H1 (cell line): Measurements from ENCODE around the gene CHST8. TPM values are rescaled to one million over a fixed set of nuclear protein-coding genes. Genes with fewer than 3 reads are reported as not detected.

ENCODE experiments used
- CTCF ChIA-PET: fragments of 300-600 bp; sonication (Branson Sonifier 250); formaldehyde crosslinking; loops from one replicate; lab custom pipeline; 2021; ENCODE audit not compliant: partially characterized antibody; lab: Charles Lee
- POLR2A ChIA-PET: fragments of 300-600 bp; sonication (Branson Sonifier 250); formaldehyde crosslinking; loops from one replicate; lab custom pipeline; 2021; ENCODE audit warnings: inconsistent platforms; ENCODE audit not compliant: partially characterized antibody; lab: Charles Lee
- DNase-seq, 2 experiments: peaks; one replicate each; pipeline versions ENCODE4 v3.0.0 to v3.0.0-alpha.2; 2010 to 2022; ENCODE audit warnings: low spot score in 2 of 2, low read depth in 1 of 2, mixed read lengths in 1 of 2
- FAIRE-seq: peaks from 2 replicates; lab custom pipeline; 2011; peaks lifted over from hg19 to GRCh38; lab: Jason Lieb, UNC
- H2AFZ ChIP-seq: 2 replicates; pipeline ENCODE4 v1.8.1; 2012; ENCODE audit warnings: low read length, inconsistent platforms
- H2AK5ac ChIP-seq: 2 replicates; pipeline ENCODE4 v1.6.1; 2013; ENCODE audit warnings: low read depth, low read length
- H2BK120ac ChIP-seq: replicated peaks from 2 replicates; pipeline ENCODE3; 2013; ENCODE audit warnings: low read depth, low read length, inconsistent platforms
- H2BK12ac ChIP-seq: 2 replicates; pipeline ENCODE4 v1.6.1; 2013; ENCODE audit warnings: low read depth, low read length
- H2BK15ac ChIP-seq: 2 replicates; pipeline ENCODE4 v1.6.1; 2013; ENCODE audit warnings: low read length
- H2BK20ac ChIP-seq: 2 replicates; pipeline ENCODE4 v1.6.1; 2013; ENCODE audit warnings: low read length
- H2BK5ac ChIP-seq: 2 replicates; pipeline ENCODE4 v1.6.1; 2013; ENCODE audit warnings: low read depth, low read length
- H3K14ac ChIP-seq: 2 replicates; pipeline ENCODE4 v1.6.1; 2013; ENCODE audit warnings: inconsistent platforms; ENCODE audit not compliant: insufficient read length
- H3K18ac ChIP-seq: 2 replicates; pipeline ENCODE4 v1.6.1; 2013; ENCODE audit warnings: low read length; ENCODE audit errors: extremely low read depth
- H3K23ac ChIP-seq: 2 replicates; pipeline ENCODE4 v1.6.1; 2013; ENCODE audit warnings: inconsistent platforms; ENCODE audit not compliant: insufficient read length
- H3K23me2 ChIP-seq: 2 replicates; pipeline ENCODE4 v1.6.1; 2013; ENCODE audit warnings: low read depth, low read length
- H3K27ac ChIP-seq: 2 replicates; pipeline ENCODE4 v1.6.1; 2011; ENCODE audit warnings: low read depth, low read length, inconsistent platforms
- H3K27me3 ChIP-seq, 4 experiments: replicated peaks in 1 of 4; 1 replicate in 1 of 4; 2 replicates in 3 of 4; pipeline versions ENCODE4 v1.6.1 to v1.8.1; 2011 to 2013; ENCODE audit warnings: low read length in 3 of 4, mild to moderate bottlenecking in 3 of 4, inconsistent platforms in 2 of 4, mixed read lengths in 2 of 4, moderate library complexity in 1 of 4; ENCODE audit not compliant: control insufficient read depth in 3 of 4, insufficient read depth in 3 of 4; ENCODE audit errors: extremely low read depth in 1 of 4
- H3K36me3 ChIP-seq, 4 experiments: 2 replicates each; pipeline versions ENCODE4 v1.6.1 to v1.8.1; 2011 to 2013; ENCODE audit warnings: mild to moderate bottlenecking in 4 of 4, low read length in 3 of 4, moderate library complexity in 2 of 4, control low read depth in 1 of 4, inconsistent platforms in 1 of 4; ENCODE audit not compliant: insufficient read depth in 4 of 4, control insufficient read depth in 2 of 4
- H3K4ac ChIP-seq: replicated peaks from 2 replicates; pipeline ENCODE3; 2013; ENCODE audit warnings: low read length, low read depth, mixed read lengths, inconsistent platforms; ENCODE audit not compliant: insufficient read length
- H3K4me1 ChIP-seq, 4 experiments: replicated peaks in 1 of 4; 1 replicate in 1 of 4; 2 replicates in 3 of 4; pipeline versions ENCODE4 v1.6.1 to v1.8.1; 2011 to 2013; ENCODE audit warnings: low read length in 3 of 4, inconsistent platforms in 2 of 4, mixed read lengths in 1 of 4; ENCODE audit not compliant: insufficient read depth in 4 of 4, control insufficient read depth in 3 of 4
- H3K4me2 ChIP-seq, 2 experiments: 2 replicates each; pipeline versions ENCODE4 v1.6.1 to v1.8.1; 2011 to 2013; ENCODE audit warnings: low read depth in 2 of 2, low read length in 2 of 2, control low read depth in 1 of 2, inconsistent platforms in 1 of 2, mild to moderate bottlenecking in 1 of 2; ENCODE audit not compliant: insufficient read depth in 1 of 2
- H3K4me3 ChIP-seq, 4 experiments: fragments of 200-600, 300-600 bp in 1 of 4; sonication (generic), shearing (Covaris generic), sonication (Bioruptor Twin) in 1 of 4; 2 replicates each; pipeline versions ENCODE4 v1.5.1 to v1.8.1; 2011 to 2016; ENCODE audit warnings: low read length in 4 of 4, low read depth in 3 of 4, control low read depth in 2 of 4, inconsistent platforms in 2 of 4, mild to moderate bottlenecking in 2 of 4, mixed read lengths in 1 of 4, moderate library complexity in 1 of 4; ENCODE audit not compliant: insufficient read depth in 2 of 4; ENCODE audit errors: extremely low read depth in 1 of 4
- H3K56ac ChIP-seq: replicated peaks from 2 replicates; pipeline ENCODE3; 2013; ENCODE audit warnings: low read depth, mild to moderate bottlenecking, mixed read lengths, low read length, inconsistent platforms; ENCODE audit not compliant: insufficient read length
- H3K79me1 ChIP-seq: 2 replicates; pipeline ENCODE4 v1.6.1; 2013; ENCODE audit warnings: low read depth, low read length, control low read depth
- H3K79me2 ChIP-seq, 2 experiments: 2 replicates each; pipeline versions ENCODE4 v1.6.1 to v1.8.1; 2012 to 2013; ENCODE audit warnings: low read length in 2 of 2, mild to moderate bottlenecking in 2 of 2, inconsistent platforms in 1 of 2; ENCODE audit not compliant: insufficient read depth in 2 of 2, control insufficient read depth in 1 of 2
- H3K9ac ChIP-seq, 4 experiments: replicated peaks in 1 of 4; 1 replicate in 1 of 4; 2 replicates in 3 of 4; pipeline versions ENCODE4 v1.6.1 to v1.8.1; 2011 to 2013; ENCODE audit warnings: low read depth in 3 of 4, low read length in 3 of 4, control low read depth in 2 of 4, mild to moderate bottlenecking in 2 of 4, moderate library complexity in 2 of 4, inconsistent platforms in 1 of 4; ENCODE audit errors: extremely low read depth in 1 of 4
- H3K9me3 ChIP-seq, 2 experiments: 2 replicates each; pipeline versions ENCODE4 v1.6.1 to v1.8.1; 2012 to 2013; ENCODE audit warnings: mild to moderate bottlenecking in 2 of 2, moderate library complexity in 2 of 2, control low read depth in 1 of 2, inconsistent platforms in 1 of 2, low read depth in 1 of 2, low read length in 1 of 2, mixed read lengths in 1 of 2; ENCODE audit not compliant: insufficient read depth in 2 of 2
- H4K20me1 ChIP-seq, 2 experiments: replicated peaks in 1 of 2; 2 replicates each; pipeline versions ENCODE3 to v1.8.1; 2011 to 2013; ENCODE audit warnings: inconsistent platforms in 2 of 2, low read length in 2 of 2, mild to moderate bottlenecking in 1 of 2; ENCODE audit not compliant: insufficient read depth in 2 of 2, control insufficient read depth in 1 of 2
- H4K5ac ChIP-seq: 2 replicates; pipeline ENCODE4 v1.6.1; 2013; ENCODE audit warnings: low read length, low read depth, mixed read lengths, inconsistent platforms; ENCODE audit not compliant: insufficient read length
- H4K8ac ChIP-seq: 2 replicates; pipeline ENCODE4 v1.8.0; 2013; ENCODE audit warnings: mild to moderate bottlenecking, moderate library complexity, low read length, inconsistent platforms; ENCODE audit not compliant: insufficient read depth; ENCODE audit errors: extremely low read depth
- H4K91ac ChIP-seq: replicated peaks from 2 replicates; pipeline ENCODE3; 2013; ENCODE audit warnings: low read length, mixed read lengths, inconsistent platforms; ENCODE audit not compliant: insufficient read length
- CREB1 ChIP-seq: IDR thresholded peaks from 2 replicates; pipeline ENCODE4 v1.6.1; 2012; ENCODE audit warnings: inconsistent platforms
- GABPA ChIP-seq: IDR thresholded peaks from 2 replicates; pipeline ENCODE4 v1.6.1; 2011; ENCODE audit warnings: mild to moderate bottlenecking, low read length, moderate library complexity, borderline replicate concordance; ENCODE audit not compliant: insufficient read depth
- HDAC2 ChIP-seq, 2 experiments: fragments of 300-600 bp in 1 of 2; sonication (generic) in 1 of 2; IDR thresholded peaks; 2 replicates each; pipeline ENCODE4 v1.6.1; 2011 to 2012; ENCODE audit warnings: low read depth in 2 of 2, low read length in 2 of 2, mild to moderate bottlenecking in 2 of 2, moderate library complexity in 2 of 2, borderline replicate concordance in 1 of 2, inconsistent platforms in 1 of 2
- RBBP5 ChIP-seq: IDR thresholded peaks from 2 replicates; pipeline ENCODE4 v1.7.1; 2012; ENCODE audit warnings: low read depth, mild to moderate bottlenecking, inconsistent platforms, low read length, moderate library complexity, borderline replicate concordance
- SIN3A ChIP-seq, 2 experiments: IDR thresholded peaks in 1 of 2; conservative IDR thresholded peaks in 1 of 2; 2 replicates each; pipeline ENCODE4 v1.6.1; 2011 to 2012; ENCODE audit warnings: low read length in 2 of 2, improper control_type of control experiment in 1 of 2, low read depth in 1 of 2, mild to moderate bottlenecking in 1 of 2
- TAF7 ChIP-seq: optimal IDR thresholded peaks from 2 replicates; pipeline ENCODE3; 2011; ENCODE audit warnings: low read depth, mild to moderate bottlenecking, inconsistent platforms, low read length, moderate library complexity, borderline replicate concordance
- WGBS, 2 experiments: shearing (Covaris generic) in 1 of 2; methylation state at CpG; one replicate each; pipeline versions ENCODE4 v1.1.6 to v1.1.7; 2013 to 2015; ENCODE audit warnings: low lambda C conversion rate in 2 of 2, mixed read lengths in 2 of 2, inconsistent platforms in 1 of 2, low coverage in 1 of 2, missing lambda C conversion rate in 1 of 2; ENCODE audit not compliant: insufficient replicate concordance in 2 of 2, insufficient coverage in 1 of 2, insufficient read length in 1 of 2; ENCODE audit errors: extremely low coverage in 1 of 2, missing lambda C conversion rate in 1 of 2; 5-methylcytosine and 5-hydroxymethylcytosine counted together
- polyA plus RNA-seq, 7 experiments: library from polyadenylated mRNA; depleted of rRNA in 3 of 7; stranded (reverse) in 5 of 7; unstranded in 2 of 7; fragments of >200 nt in 5 of 7; fragments of 200-250 nt in 2 of 7; gene quantifications; 1 replicate in 5 of 7; 2 replicates in 1 of 7; 4 replicates in 1 of 7; pipeline versions ENCODE4 v1.2.1 to v1.2.3, GENCODE V29; 2011 to 2013; ENCODE audit warnings: missing spikeins in 2 of 7, mixed read lengths in 2 of 7
- total RNA-seq: library from RNA; stranded (reverse); fragmentation: NEBNext Ultra II Directional; extraction: Animal tissue kit (Norgen Biotek cat#: 25700); gene quantifications from 2 replicates; pipeline ENCODE4 v1.2.1, GENCODE V29; 2021

Gene CHST8
- total and polyA plus RNA-seq, 2 of the 8 experiments (the other 6 are each of a cell fraction or from before 2014, with no cell fraction given), result 10.8 to 28.2 TPM

- Histone ChIP-seq H3K23ac (no peak overlapping the region), H2BK15ac (no peak overlapping the region), H3K36me3 (no peaks in the 10 kb centered on the region), H3K27ac (no peak overlapping the region), H3K79me1 (no peaks in the 10 kb centered on the region; the same call in 1 of the 2 replicates), H3K79me2 (no peaks in the 10 kb centered on the region), H3K23me2 (no peaks in the 10 kb centered on the region), H4K20me1 (peaks cover 5 to 13% of the 10 kb centered on the region in 2 experiments), H3K4ac (no peak overlapping the region), H3K4me3 (no peak overlapping the region), H3K9ac (no peak overlapping the region), H3K14ac (no peak overlapping the region), H2BK120ac (no peak overlapping the region), H4K91ac (no peak overlapping the region), H2AK5ac (no peak overlapping the region), H3K18ac (no peak overlapping the region), H4K5ac (no peak overlapping the region), H2BK20ac (no peak overlapping the region), H3K9me3 (no peaks in the 10 kb centered on the region), H2BK5ac (no peak overlapping the region), H4K8ac (no peak overlapping the region)
- peak; percentile 21 to 84 for DNase-seq
- POLR2A ChIA-PET, result interaction anchor here (1.4 to 1.8 kb wide), 2 partner anchors 10 to 14 kb away, joined by 5 read pairs; no protein-coding TSS in a partner anchor
- no peak for TF ChIP-seq RBBP5
- TF ChIP-seq HDAC2 (IDR thresholded peaks at IDR 0.05; ENCODE audit: borderline replicate concordance in 1 of 2, low read depth in 2 of 2, low read length in 2 of 2), result 0 out of 4 replicates have a peak, but pooled peaks of 1 of the 2 experiments have one; percentile 51
- TF ChIP-seq SIN3A (conservative IDR thresholded peaks at IDR 0.05 in 1 of 2, IDR thresholded peaks at IDR 0.05 in 1 of 2; ENCODE audit: low read depth in 1 of 2, low read length in 2 of 2), result peak; percentile 84 to 90; a peak in 2 of 4 replicates
- TF ChIP-seq TAF7, result peak; percentile 53
- TF ChIP-seq GABPA, result peak; percentile 51; the same call in 1 of the 2 replicates
- TF ChIP-seq CREB1, result no peak
- TF ChIP-seq, all 59 proteins: peak for 4
- no peak overlapping the region for H2BK12ac ChIP-seq
- CTCF ChIA-PET, result interaction anchor here (0.8 to 2.8 kb wide), 5 partner anchors 27 to 324 kb away, joined by 4 to 9 read pairs (median 4); no protein-coding TSS in a partner anchor
- H3K4me1 ChIP-seq, result peaks cover 0 to 5% (median 2%) of the 10 kb centered on the region in 4 experiments; a peak in 3 of 7 replicates
- WGBS, 2 experiments, result 58% methylated on average over 9 of the region's 9 CpGs; no CpG with 5 or more reads in 1 of the 2 experiments
- peak; percentile 48 for FAIRE-seq
- no peak overlapping the region for H2AFZ ChIP-seq
- no peak overlapping the region for H3K56ac ChIP-seq
- H3K27me3 ChIP-seq, result no peaks in the 10 kb centered on the region
- H3K4me2 ChIP-seq, result no peak overlapping the region
Measured at GRCh38 chr19:33740811-33741396, 119.2 kb downstream of the CHST8 start.
